ENCODE data around the gene TIGD6. TPM values are rescaled to one million over a fixed set of nuclear protein-coding genes. Genes with fewer than 3 reads are reported as not detected.

Gene TIGD6
- total RNA-seq, 6 donors from 2014 or later: 2.2 to 6.3 (median 4.1) TPM

DNA sequence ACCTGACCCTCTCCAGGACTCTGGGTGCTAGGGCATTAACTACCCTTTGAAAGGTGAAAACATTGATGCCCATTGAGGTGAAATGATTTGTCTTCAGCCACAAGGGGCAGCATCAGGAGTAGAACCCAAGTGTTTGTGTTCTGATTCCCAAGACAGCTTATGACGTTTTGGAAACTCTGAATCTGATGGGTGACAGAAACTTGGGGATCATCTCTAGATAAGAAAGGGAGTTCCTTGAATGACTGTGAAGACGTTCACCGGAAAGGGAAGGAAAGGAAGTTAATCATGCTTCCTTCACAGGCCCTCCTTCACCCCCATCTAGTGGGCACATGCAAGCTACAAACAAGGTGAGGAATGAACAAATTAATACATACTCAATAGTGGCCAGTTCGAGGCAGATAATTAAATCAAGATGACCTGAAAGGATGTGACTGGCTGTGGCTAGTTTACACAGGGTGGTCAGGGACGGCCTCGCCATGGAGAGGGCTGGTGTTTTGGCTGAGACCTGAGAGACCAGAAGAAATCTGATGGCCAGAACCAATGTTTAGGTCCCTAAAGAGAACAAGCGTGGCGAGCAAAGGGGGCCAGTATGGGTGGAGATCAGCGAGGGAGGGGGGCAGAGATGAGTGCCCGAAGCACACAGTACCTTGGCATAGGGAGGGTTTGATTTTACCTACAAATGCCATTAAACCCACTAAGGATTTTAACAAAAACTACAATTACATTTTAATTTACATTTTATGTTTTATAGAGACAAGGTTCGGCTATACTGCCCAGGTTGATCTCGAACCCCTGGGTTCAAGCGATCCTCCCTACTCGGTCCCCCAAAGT lies 40.8 kb downstream of the TIGD6 start:
- DNase-seq: no peak

DNA sequence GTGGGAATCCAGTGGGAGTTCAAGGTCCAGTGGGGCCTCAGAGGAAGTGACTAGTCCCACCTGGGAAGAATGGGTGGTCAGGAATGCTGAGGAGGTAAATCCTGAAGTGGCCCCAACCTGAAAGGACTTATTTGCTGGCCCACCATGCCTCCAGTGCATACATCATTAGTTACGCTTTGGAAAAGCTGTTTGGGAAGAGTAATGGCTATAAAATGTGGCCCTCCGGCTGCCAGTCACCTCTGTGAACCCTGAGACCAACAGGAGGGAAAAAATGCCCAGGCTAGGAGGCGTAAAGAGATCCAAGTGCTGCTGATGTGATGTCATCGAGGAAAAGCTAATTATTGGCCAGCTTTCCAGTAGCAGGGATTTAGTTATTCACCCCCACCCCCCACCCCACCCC lies 42.6 kb downstream of the TIGD6 start:
- no peaks in the 10 kb centered on the region for H3K36me3 ChIP-seq
- H3K4me1 ChIP-seq: peaks cover 10 to 27% (median 16%) of the 10 kb centered on the region in 4 donors
- no peak overlapping the region for H3K4me3 ChIP-seq
- WGBS, 2 donors: 91 to 92% methylated on average over 4 of the region's 4 CpGs
- no peak for DNase-seq
- no peak overlapping the region for H3K27ac ChIP-seq
- no peaks in the 10 kb centered on the region for H3K27me3 ChIP-seq
- H3K9me3 ChIP-seq: no peaks in the 10 kb centered on the region
- ATAC-seq (ENCODE audit: low FRiP score in 2 of 2): no peak
- TF ChIP-seq POLR2AphosphoS5 (IDR thresholded peaks at IDR 0.05) (no peak), POLR2A (IDR thresholded peaks at IDR 0.05) (no peak), EP300 (IDR thresholded peaks at IDR 0.05) (no peak)
- TF ChIP-seq, protein P1, sequence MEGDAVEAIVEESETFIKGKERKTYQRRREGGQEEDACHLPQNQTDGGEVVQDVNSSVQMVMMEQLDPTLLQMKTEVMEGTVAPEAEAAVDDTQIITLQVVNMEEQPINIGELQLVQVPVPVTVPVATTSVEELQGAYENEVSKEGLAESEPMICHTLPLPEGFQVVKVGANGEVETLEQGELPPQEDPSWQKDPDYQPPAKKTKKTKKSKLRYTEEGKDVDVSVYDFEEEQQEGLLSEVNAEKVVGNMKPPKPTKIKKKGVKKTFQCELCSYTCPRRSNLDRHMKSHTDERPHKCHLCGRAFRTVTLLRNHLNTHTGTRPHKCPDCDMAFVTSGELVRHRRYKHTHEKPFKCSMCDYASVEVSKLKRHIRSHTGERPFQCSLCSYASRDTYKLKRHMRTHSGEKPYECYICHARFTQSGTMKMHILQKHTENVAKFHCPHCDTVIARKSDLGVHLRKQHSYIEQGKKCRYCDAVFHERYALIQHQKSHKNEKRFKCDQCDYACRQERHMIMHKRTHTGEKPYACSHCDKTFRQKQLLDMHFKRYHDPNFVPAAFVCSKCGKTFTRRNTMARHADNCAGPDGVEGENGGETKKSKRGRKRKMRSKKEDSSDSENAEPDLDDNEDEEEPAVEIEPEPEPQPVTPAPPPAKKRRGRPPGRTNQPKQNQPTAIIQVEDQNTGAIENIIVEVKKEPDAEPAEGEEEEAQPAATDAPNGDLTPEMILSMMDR (IDR thresholded peaks at IDR 0.05): no peak

More for the DNA sequence above, 40.8 kb downstream of the TIGD6 start:
- whole genome bisulfite sequencing, 2 donors: 32 to 35% methylated on average over 14 of the region's 14 CpGs
- peak in 1 of 2 donors; percentile 14 for ATAC-seq (ENCODE audit: low FRiP score in 2 of 2)
- Histone ChIP-seq H3K27ac (peak overlapping the region; percentile 88 to 93 (median 92)), H3K36me3 (no peaks in the 10 kb centered on the region), H3K9me3 (no peaks in the 10 kb centered on the region), H3K4me3 (peak overlapping the region in 3 of 4 donors; percentile 78 to 93 (median 84)), H3K4me1 (peaks cover 10 to 27% (median 16%) of the 10 kb centered on the region in 4 donors), H3K27me3 (no peaks in the 10 kb centered on the region)
- TF ChIP-seq POLR2AphosphoS5 (IDR thresholded peaks at IDR 0.05) (peak in 1 of 2 donors; percentile 72), EP300 (IDR thresholded peaks at IDR 0.05) (peak in 3 of 4 donors; percentile 23 to 93 (median 67)), POLR2A (IDR thresholded peaks at IDR 0.05) (no peak)
- TF ChIP-seq, protein P1 (IDR thresholded peaks at IDR 0.05): peak; percentile 39 to 62 (median 59)

DNA sequence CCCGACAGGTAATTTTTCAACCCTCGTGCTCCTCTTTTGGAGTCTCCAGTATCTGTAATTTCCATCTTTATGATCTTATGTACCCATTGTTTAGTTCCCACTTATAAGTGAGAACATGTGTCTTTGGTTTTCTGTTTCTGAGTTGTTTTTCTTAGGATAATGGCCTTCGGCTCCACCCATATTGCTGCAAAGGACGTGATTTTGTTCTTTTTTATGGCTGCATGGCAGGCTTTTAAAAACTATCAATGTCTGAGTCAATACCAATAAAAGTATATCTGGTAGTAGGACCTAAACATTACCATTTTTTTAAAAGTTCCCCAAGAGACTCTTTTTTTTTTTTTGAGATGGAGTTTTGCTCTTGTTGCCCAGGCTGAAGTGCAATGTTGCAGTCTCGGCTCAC lies 43.8 kb downstream of the TIGD6 start:
- DNase-seq: no peak
- no peaks in the 10 kb centered on the region for H3K36me3 ChIP-seq
- H3K27ac ChIP-seq: no peak overlapping the region
- WGBS, 2 donors: 64 to 72% methylated on average over 5 of the region's 5 CpGs
- no peaks in the 10 kb centered on the region for H3K27me3 ChIP-seq
- H3K9me3 ChIP-seq: no peaks in the 10 kb centered on the region
- H3K4me1 ChIP-seq: peaks cover 7 to 21% (median 16%) of the 10 kb centered on the region in 4 donors
- TF ChIP-seq POLR2AphosphoS5 (IDR thresholded peaks at IDR 0.05) (no peak), POLR2A (IDR thresholded peaks at IDR 0.05) (no peak), EP300 (IDR thresholded peaks at IDR 0.05) (no peak)
- TF ChIP-seq, protein P1 (IDR thresholded peaks at IDR 0.05): no peak
- no peak overlapping the region for H3K4me3 ChIP-seq
- ATAC-seq (ENCODE audit: low FRiP score in 2 of 2): no peak

DNA sequence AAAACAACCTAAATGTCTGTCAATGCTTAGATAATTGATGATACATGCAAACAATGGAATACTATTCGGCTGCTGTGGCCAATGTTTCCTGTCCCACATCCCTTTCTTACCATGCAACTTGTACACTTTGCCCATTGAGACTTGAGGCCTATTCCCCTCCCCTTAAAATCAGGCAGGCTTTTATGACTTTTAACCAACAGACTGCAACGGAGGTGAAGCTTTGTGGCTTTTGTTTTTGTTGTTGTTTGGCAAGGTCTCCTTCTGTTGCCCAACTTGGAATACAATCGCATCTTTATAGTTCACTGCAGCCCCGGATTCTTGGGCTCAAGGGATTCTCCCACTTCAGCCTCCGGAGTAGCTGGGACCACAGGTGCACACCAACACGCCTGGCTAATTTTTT lies 45.7 kb downstream of the TIGD6 start:
- peaks cover 5 to 8% (median 7%) of the 10 kb centered on the region in 4 donors for H3K4me1 ChIP-seq
- no peaks in the 10 kb centered on the region for H3K9me3 ChIP-seq
- TF ChIP-seq, protein P1 (IDR thresholded peaks at IDR 0.05): no peak
- no peak for TF ChIP-seq POLR2AphosphoS5 (IDR thresholded peaks at IDR 0.05)
- TF ChIP-seq EP300 (IDR thresholded peaks at IDR 0.05): no peak
- no peak for TF ChIP-seq POLR2A (IDR thresholded peaks at IDR 0.05)
- ATAC-seq (ENCODE audit: low FRiP score in 2 of 2): no peak
- H3K27me3 ChIP-seq: no peaks in the 10 kb centered on the region
- no peak overlapping the region for H3K27ac ChIP-seq
- no peaks in the 10 kb centered on the region for H3K36me3 ChIP-seq
- WGBS, 2 donors: 77% methylated on average over 6 of the region's 6 CpGs
- no peak for DNase-seq
- H3K4me3 ChIP-seq: no peak overlapping the region
